A673 (cell line): ENCODE measurements around the gene FAM81A.

Experiments used
- EZH2 ChIP-seq: fragments of 200-600 bp; sonication (generic); IDR thresholded peaks from 2 replicates; pipeline ENCODE4 v1.6.1; 2017; ENCODE audit warnings: borderline replicate concordance, low read depth, mild to moderate bottlenecking, mixed read lengths, antibody characterized with exemption, low read length; ENCODE audit not compliant: poor library complexity, severe bottlenecking
- TF ChIP-seq, protein P1 (sequence below): fragments of 300-800, 200-600 bp; sonication (generic); conservative IDR thresholded peaks from 2 replicates; pipeline ENCODE4 v1.5.1; 2017; ENCODE audit warnings: low read depth, mild to moderate bottlenecking, antibody characterized with exemption, low read length, moderate library complexity, mixed read lengths

DNA sequence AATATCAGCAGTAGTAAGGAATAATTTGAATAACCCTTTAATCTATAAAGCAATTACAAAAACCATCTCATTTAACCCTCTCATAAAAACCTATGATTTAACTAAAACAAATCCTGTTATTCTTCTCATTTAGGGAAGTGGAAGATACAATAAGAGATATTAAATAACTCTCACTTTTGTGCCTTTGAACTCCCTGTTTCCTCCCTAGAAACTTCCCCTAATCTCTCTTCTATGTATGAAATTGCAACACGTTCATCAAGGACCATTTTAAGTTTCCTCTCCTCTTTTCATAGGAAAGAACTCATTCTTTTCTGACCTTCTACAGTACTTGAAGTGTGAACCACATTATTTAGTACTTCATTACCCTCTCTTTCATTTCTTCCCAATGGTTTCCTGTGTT, 18.8 kb upstream of the FAM81A start:
- TF ChIP-seq, protein P1, sequence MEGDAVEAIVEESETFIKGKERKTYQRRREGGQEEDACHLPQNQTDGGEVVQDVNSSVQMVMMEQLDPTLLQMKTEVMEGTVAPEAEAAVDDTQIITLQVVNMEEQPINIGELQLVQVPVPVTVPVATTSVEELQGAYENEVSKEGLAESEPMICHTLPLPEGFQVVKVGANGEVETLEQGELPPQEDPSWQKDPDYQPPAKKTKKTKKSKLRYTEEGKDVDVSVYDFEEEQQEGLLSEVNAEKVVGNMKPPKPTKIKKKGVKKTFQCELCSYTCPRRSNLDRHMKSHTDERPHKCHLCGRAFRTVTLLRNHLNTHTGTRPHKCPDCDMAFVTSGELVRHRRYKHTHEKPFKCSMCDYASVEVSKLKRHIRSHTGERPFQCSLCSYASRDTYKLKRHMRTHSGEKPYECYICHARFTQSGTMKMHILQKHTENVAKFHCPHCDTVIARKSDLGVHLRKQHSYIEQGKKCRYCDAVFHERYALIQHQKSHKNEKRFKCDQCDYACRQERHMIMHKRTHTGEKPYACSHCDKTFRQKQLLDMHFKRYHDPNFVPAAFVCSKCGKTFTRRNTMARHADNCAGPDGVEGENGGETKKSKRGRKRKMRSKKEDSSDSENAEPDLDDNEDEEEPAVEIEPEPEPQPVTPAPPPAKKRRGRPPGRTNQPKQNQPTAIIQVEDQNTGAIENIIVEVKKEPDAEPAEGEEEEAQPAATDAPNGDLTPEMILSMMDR, result no peak
- TF ChIP-seq EZH2, result no peak
